ENCODE results near the gene CCDC81. TPM values are rescaled to one million over a fixed set of nuclear protein-coding genes. Genes with fewer than 3 reads are reported as not detected.

CCDC81 gene
- total RNA-seq, 2 experiments from 2014 or later = 0.83 TPM

- DNase-seq = no peak
- no peaks in the 10 kb centered on the region for H3K27me3 Mint-ChIP-seq
- intact Hi-C loops (cut with micrococcal nuclease) = no loop called here
- POLR2A ChIA-PET = no interaction called here
- TF ChIP-seq CTCF (IDR thresholded peaks at IDR 0.05) = no peak
- H3K27ac Mint-ChIP-seq = no peak overlapping the region
- H3K9me3 Mint-ChIP-seq = no peaks in the 10 kb centered on the region
- no peaks in the 10 kb centered on the region for H3K36me3 Mint-ChIP-seq (ENCODE audit: low read depth)
- no peak for ATAC-seq
- H3K4me3 Mint-ChIP-seq = no peak overlapping the region
- H3K4me1 Mint-ChIP-seq (ENCODE audit: low read depth) = peaks cover 2% of the 10 kb centered on the region
- CTCF ChIA-PET = interaction anchor here (1.6 kb wide), 1 partner anchor 542 kb away, joined by 3 read pairs; the partner anchor contains the start of gene CCDC83
Measured at GRCh38 chr11:86396396-86396795, 21.7 kb downstream of the CCDC81 start.

GRCh38 chr11:86397351-86397750 lies 22.7 kb downstream of the CCDC81 start:
- TF ChIP-seq CTCF (IDR thresholded peaks at IDR 0.05) = no peak
- H3K4me1 Mint-ChIP-seq (ENCODE audit: low read depth) = peaks cover 2% of the 10 kb centered on the region
- no peaks in the 10 kb centered on the region for H3K36me3 Mint-ChIP-seq (ENCODE audit: low read depth)
- intact Hi-C loops (cut with micrococcal nuclease) = no loop called here
- ATAC-seq (no peak), DNase-seq (no peak)
- H3K9me3 Mint-ChIP-seq = no peaks in the 10 kb centered on the region
- no peaks in the 10 kb centered on the region for H3K27me3 Mint-ChIP-seq
- ChIA-PET CTCF (interaction anchor here (1.6 kb wide), 1 partner anchor 543 kb away, joined by 3 read pairs; the partner anchor contains the start of gene CCDC83), POLR2A (interaction anchor here (0.6 kb wide), 1 partner anchor 22 kb away, joined by 3 read pairs; no protein-coding TSS in a partner anchor)
- H3K27ac Mint-ChIP-seq = no peak overlapping the region
- H3K4me3 Mint-ChIP-seq = no peak overlapping the region

GRCh38 chr11:86398106-86398505 lies 23.4 kb downstream of the CCDC81 start:
- intact Hi-C loops (cut with micrococcal nuclease) = no loop called here
- ChIA-PET POLR2A (no interaction called here), CTCF (interaction anchor here (0.9 to 1.6 kb wide), 2 partner anchors 404 to 543 kb away, joined by 3 read pairs; partner anchors contain the start of gene CCDC83)
- H3K9me3 Mint-ChIP-seq = no peaks in the 10 kb centered on the region
- no peaks in the 10 kb centered on the region for H3K27me3 Mint-ChIP-seq
- DNase-seq (peak; percentile 23), ATAC-seq (peak; percentile 77)
- no peaks in the 10 kb centered on the region for H3K36me3 Mint-ChIP-seq (ENCODE audit: low read depth)
- H3K4me1 Mint-ChIP-seq (ENCODE audit: low read depth) = peaks cover 2% of the 10 kb centered on the region
- no peak for TF ChIP-seq CTCF (IDR thresholded peaks at IDR 0.05)
- peak overlapping the region; percentile 20 for H3K27ac Mint-ChIP-seq
- H3K4me3 Mint-ChIP-seq = no peak overlapping the region

GRCh38 chr11:86403458-86403857 lies 28.8 kb downstream of the CCDC81 start:
- H3K4me1 Mint-ChIP-seq (ENCODE audit: low read depth) = no peaks in the 10 kb centered on the region
- H3K4me3 Mint-ChIP-seq = no peak overlapping the region
- ChIA-PET POLR2A (no interaction called here), CTCF (no interaction called here)
- H3K36me3 Mint-ChIP-seq (ENCODE audit: low read depth) = no peaks in the 10 kb centered on the region
- ATAC-seq = no peak
- intact Hi-C loops (cut with micrococcal nuclease) = no loop called here
- no peak for TF ChIP-seq CTCF (IDR thresholded peaks at IDR 0.05)
- no peak overlapping the region for H3K27ac Mint-ChIP-seq
- H3K9me3 Mint-ChIP-seq = no peaks in the 10 kb centered on the region
- no peaks in the 10 kb centered on the region for H3K27me3 Mint-ChIP-seq
- DNase-seq = no peak

- H3K4me1 Mint-ChIP-seq (ENCODE audit: low read depth) = no peaks in the 10 kb centered on the region
- ChIA-PET POLR2A (no interaction called here), CTCF (no interaction called here)
- H3K27ac Mint-ChIP-seq = no peak overlapping the region
- no peaks in the 10 kb centered on the region for H3K36me3 Mint-ChIP-seq (ENCODE audit: low read depth)
- H3K27me3 Mint-ChIP-seq = no peaks in the 10 kb centered on the region
- H3K9me3 Mint-ChIP-seq = no peaks in the 10 kb centered on the region
- H3K4me3 Mint-ChIP-seq = no peak overlapping the region
- no peak for ATAC-seq
- TF ChIP-seq CTCF (IDR thresholded peaks at IDR 0.05) = no peak
- intact Hi-C loops (cut with micrococcal nuclease) = no loop called here
- no peak for DNase-seq
Measured at GRCh38 chr11:86408845-86409244, 34.2 kb downstream of the CCDC81 start.

All from activated CD8-positive, alpha-beta T cell treated with anti-CD3 and anti-CD28 coated beads for 36 hours (primary cell).